Measurements from ENCODE around the gene FAM13A.
A peak's percentile ranks its signal among the peaks of the same experiment; 100 is the strongest.

The FAM13A gene

DNA sequence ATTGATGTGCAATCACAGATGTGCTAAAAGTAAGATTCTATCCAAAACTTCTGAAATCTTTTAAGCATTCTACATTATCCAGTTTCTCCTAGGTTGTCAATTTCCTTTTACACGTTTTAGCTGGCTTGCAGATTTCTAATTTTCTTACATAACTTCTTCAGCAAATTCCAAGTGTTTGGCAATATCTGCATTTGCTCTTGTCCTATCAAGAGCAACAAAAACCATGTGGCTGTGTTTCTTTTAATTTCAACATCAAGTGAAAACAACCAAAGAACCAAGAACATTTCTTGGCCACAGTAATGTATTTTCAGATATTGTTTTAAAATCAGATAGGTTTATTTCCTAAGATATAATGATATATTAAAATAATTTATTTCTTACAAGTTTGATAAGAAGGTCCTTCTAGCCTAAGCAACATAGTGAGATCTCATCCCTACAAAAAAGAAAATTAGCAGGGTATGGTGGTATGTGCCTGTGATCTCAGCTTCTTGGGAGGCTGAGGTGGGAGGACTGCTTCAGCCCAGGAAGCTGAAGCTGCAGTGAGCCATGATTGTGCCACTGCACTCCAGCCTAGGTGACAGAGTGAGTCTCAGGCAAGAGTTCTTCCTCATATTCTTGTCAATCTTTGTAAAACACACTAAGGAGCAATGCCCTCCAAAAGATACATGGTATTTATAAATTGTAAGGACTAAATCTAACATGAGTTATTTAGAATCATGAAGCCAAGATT is 228.0 kb downstream of the FAM13A start:
- DNase-seq = no peak

- DNase-seq = no peak
Observed at GRCh38 chr4:88827442-88827841, 229.5 kb downstream of the FAM13A start.

- DNase-seq = peak; percentile 5
Observed at GRCh38 chr4:88826771-88827170, 230.2 kb downstream of the FAM13A start.

DNA sequence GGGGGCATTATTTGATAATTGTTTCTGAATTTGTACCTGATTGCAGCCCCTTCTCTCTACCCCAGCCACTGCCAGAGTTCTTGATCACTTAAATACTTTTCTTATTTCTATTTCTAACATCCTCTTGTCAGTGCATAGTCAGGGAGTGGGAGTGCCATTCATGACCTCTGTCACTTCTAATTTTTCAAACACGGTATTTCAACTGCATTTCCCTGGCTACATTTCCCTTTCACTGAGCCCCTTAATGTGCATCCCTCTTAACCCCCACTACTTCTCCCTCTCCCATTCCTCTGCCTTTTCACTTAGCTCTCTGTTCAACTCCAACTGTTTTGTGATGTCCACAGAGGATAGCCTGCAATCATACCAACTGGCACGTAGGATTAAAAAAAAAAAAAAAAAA is 231.1 kb downstream of the FAM13A start:
- no peak for DNase-seq

DNA sequence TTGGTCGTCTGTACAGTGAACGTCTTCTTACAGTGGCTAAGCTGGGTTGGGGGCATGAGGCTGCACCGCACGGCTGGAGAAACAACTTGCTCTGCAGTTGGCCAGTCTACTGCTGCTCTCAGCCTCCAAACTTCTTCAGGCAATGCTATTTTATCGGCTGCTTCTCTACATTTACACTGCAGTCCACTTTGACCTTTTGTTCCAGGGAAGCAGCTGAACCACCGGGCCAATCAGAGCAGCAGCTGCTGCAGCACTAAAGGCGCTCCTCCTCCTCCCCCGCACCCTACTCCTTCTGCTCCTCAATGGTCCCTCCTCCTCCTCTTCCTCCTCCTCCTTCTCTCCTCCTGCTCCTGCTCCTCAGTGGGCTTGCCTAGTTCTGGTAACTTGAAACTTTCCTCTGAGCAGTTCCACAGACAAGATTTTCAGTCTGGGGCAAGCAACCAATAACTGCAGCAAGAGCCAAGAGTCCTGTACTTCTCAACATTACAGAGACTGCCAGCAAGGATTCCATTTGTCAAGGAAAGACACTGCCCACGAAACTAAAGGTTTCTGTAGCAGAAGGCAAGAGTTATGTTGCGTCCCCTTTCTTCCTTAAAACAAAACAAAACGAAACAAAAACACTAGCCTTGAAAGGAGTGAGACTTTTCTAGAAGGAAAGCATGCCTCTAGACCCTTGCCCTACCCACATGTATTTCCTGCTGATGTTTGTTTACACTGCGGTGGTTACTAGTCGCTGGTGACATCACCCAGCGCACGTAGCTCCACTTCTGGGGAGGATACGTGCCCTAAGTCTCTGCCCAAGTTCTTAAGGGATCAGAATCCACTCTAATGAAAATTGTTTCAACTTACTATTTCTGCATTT is 233.7 kb downstream of the FAM13A start:
- peak; percentile 68 for DNase-seq

DNA sequence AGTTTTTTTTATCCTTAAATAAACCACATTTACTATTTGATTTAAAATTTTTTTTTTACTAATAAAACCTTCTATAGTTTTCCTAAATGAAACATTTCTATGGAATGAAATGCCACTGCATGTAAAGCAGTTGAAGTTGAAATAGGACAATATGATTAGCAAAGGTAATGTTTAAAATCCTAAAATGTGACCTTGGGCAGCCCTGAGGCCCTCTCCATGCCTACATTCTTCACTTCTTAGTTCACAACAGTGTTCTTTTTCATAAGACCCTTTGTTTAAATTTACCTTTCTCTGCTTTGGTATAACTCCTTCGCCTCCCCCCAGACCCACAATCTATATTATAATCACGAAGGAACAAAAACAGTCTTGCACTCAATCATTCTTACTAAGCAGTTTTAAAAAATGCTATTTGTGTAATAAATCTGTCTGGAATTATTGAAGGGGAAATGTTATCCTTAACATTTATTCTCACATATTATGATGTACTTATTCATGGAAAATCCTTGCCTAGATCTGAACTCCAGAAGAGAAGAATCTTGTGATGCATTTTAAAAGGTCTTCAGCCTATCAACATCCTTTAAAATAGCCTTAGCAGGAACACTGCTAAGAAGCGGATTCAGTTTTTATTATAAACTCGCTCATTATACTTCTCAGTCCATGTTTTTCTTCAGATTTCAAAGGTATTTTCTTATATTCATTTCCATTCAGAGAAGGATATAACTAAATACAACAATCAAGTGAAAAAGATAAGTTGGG is 234.8 kb downstream of the FAM13A start:
- DNase-seq = no peak

- no peak for DNase-seq
Observed at GRCh38 chr4:88821522-88821921, 235.5 kb downstream of the FAM13A start.

- no peak for DNase-seq
Observed at GRCh38 chr4:88820698-88821415, 236.1 kb downstream of the FAM13A start.

- no peak for DNase-seq
Observed at GRCh38 chr4:88819818-88820697, 236.9 kb downstream of the FAM13A start.

- peak; percentile 17 for DNase-seq
Observed at GRCh38 chr4:88818631-88819470, 238.1 kb downstream of the FAM13A start.

- DNase-seq = no peak
Observed at GRCh38 chr4:88817740-88818139, 239.2 kb downstream of the FAM13A start.

DNA sequence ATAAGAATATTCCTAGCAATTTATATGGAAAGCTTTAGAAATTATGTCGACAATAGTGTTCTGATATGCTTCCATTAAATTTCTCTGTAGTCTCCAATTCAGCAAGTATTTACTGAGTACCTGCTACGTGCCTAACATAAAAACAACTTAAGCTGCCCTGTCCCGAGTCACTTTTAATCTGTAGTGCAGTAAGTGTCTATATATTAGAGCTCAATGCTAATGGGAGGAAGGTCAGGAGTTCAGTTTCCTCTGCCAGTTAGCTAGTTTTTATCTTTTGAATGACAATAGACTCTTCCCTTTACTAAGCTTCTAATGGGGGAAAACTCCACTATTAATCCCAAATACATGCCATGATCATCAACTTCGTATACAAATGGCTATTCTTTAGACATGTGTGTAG is 240.6 kb downstream of the FAM13A start:
- no peak for DNase-seq

GRCh38 chr4:88814043-88814617 is 242.9 kb downstream of the FAM13A start:
- DNase-seq = no peak

DNA sequence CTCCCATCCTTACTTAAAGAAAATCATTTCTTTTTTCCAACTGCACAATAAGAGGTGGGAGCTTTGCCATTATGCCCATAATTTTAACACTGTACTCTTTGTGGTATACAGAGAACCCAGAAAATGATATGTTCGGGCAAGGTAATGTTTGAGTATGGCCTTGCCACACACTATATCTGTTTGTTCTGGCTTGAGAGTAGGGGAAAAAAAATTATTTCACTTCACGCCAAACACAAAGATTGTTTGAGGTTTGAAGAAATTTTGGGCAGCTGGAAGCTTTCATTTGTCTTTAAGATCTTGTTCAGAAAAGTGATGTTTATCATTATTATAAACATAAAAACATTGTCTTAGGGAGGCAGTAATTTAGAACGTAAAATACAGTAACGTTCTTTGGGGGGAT is 244.0 kb downstream of the FAM13A start:
- DNase-seq = no peak

DNA sequence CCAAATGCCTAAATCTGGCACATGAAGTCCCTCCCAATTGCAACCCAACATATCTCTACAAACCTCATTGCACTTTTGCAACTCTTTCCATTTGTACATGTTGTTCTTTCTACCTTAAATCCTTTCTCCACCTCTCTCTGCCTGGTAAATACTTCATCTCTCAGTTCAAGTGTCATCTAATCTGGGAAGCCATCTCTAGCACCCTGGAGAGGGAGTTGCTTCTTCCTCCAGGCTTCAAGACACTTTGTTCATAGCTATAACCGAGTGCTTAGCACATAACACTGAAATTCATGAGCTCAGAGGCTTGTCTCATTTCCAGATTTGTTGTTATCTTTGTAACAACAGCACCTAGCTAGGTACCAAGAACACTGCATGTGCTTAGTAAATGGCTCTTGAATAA is 244.6 kb downstream of the FAM13A start:
- no peak for DNase-seq

GRCh38 chr4:88811904-88812303 is 245.1 kb downstream of the FAM13A start:
- no peak for DNase-seq

DNA sequence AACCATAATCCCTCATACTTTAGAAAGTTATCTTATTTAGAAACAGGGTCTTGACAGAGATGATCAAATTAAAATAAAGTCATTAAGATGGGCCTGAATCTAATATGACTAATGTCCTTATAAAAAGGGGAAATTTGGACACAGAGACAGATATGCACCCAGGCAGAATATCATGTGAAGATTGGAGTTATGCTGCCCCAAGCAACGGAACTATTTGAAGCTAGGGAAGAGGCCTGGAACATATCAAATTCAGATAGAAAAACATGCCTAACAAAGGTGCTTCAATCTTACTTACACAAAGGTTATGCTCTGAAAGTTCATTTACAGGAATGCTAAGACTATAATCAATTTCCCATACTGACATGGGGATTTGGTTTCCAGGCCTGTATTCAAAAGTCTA is 246.7 kb downstream of the FAM13A start:
- DNase-seq = no peak

GRCh38 chr4:88809576-88810219 is 247.3 kb downstream of the FAM13A start:
- DNase-seq = no peak

- no peak for DNase-seq
Observed at GRCh38 chr4:88809101-88809500, 247.9 kb downstream of the FAM13A start.

GRCh38 chr4:88807499-88807898 is 249.5 kb downstream of the FAM13A start:
- DNase-seq = no peak
